HAP-1 (cell line): ENCODE results near the gene VWCE.
"Not testable (repeated sequence)": the region's sequence is repeated elsewhere in the genome, so short reads cannot be mapped to it uniquely, and the experiment has no call there.

Experiments
- DNase-seq, 2 experiments: peaks; one replicate each; pipeline ENCODE4 v3.0.0-alpha.2; 2016 to 2020; ENCODE audit warnings: low spot score in 2 of 2
- H3K27me3 ChIP-seq: fragments of 250-450 bp; sonication (Bioruptor Pico); 2 replicates; pipeline ENCODE4 v1.5.1; 2020; ENCODE audit warnings: low read depth, mild to moderate bottlenecking, moderate library complexity
- H3K36me3 ChIP-seq: fragments of 250-450 bp; sonication (Bioruptor Pico); replicated peaks from 2 replicates; pipeline ENCODE4 v1.5.1; 2020; ENCODE audit warnings: mild to moderate bottlenecking
- H3K4me1 ChIP-seq: fragments of 250-450 bp; sonication (Bioruptor Pico); 2 replicates; pipeline ENCODE4 v1.5.1; 2020; ENCODE audit warnings: mild to moderate bottlenecking
- H3K4me3 ChIP-seq: fragments of 250-450 bp; sonication (Bioruptor Pico); 2 replicates; pipeline ENCODE4 v1.5.1; 2020; ENCODE audit warnings: mild to moderate bottlenecking, moderate library complexity
- H3K9me3 ChIP-seq: fragments of 250-450 bp; sonication (Bioruptor Pico); 2 replicates; pipeline ENCODE4 v1.5.1; 2020; ENCODE audit warnings: mild to moderate bottlenecking, moderate library complexity
- in situ Hi-C: fragments of 300-500 bp; cut with MboI; formaldehyde crosslinking; loops from 3 replicates; pipeline ENCODE4 v1.14.3; 2020; ENCODE audit warnings: low sequenced_read_pairs, inconsistent platforms, mixed read lengths

The VWCE gene

GRCh38 chr11:61212202-61212601, 82.9 kb downstream of the VWCE start:
- H3K36me3 ChIP-seq, DNase-seq, H3K4me3 ChIP-seq, H3K4me1 ChIP-seq, H3K27me3 ChIP-seq, H3K9me3 ChIP-seq, in situ Hi-C loops: not testable (repeated sequence)

GRCh38 chr11:61211327-61211952, 83.7 kb downstream of the VWCE start:
- DNase-seq, H3K27me3 ChIP-seq, H3K9me3 ChIP-seq, H3K36me3 ChIP-seq, H3K4me3 ChIP-seq, in situ Hi-C loops, H3K4me1 ChIP-seq: not testable (repeated sequence)

GRCh38 chr11:61210629-61211028, 84.5 kb downstream of the VWCE start:
- H3K9me3 ChIP-seq, H3K36me3 ChIP-seq, in situ Hi-C loops, H3K4me3 ChIP-seq, DNase-seq, H3K4me1 ChIP-seq, H3K27me3 ChIP-seq: not testable (repeated sequence)
